K562 (cell line): ENCODE results near the gene TMEM116. TPM values are rescaled to one million over a fixed set of nuclear protein-coding genes. Genes with fewer than 3 reads are reported as not detected.

Experiments
- ATF1 ChIP-seq, 2 experiments: fragments of 450-650 bp in 1 of 2; IDR thresholded peaks; 2 replicates each; pipeline ENCODE4 v1.6.1; 2016; ENCODE audit warnings: missing compliant biosample characterization in 1 of 2, missing genetic modification characterization in 1 of 2
- ILF3 ChIP-seq: fragments of 450-650 bp; IDR thresholded peaks from 2 replicates; pipeline ENCODE4 v1.6.1; 2018; ENCODE audit warnings: antibody characterized with exemption, mild to moderate bottlenecking, moderate library complexity, borderline replicate concordance
- MGA ChIP-seq: fragments of 450-650 bp; IDR thresholded peaks from 2 replicates; pipeline ENCODE4 v1.6.1; 2016; ENCODE audit warnings: mild to moderate bottlenecking, moderate library complexity
- NCOA2 ChIP-seq, 2 experiments: fragments of 450-650 bp; IDR thresholded peaks; 2 replicates each; pipeline ENCODE4 v1.6.1; 2018; ENCODE audit warnings: mild to moderate bottlenecking in 2 of 2, moderate library complexity in 1 of 2; ENCODE audit not compliant: partially characterized antibody in 2 of 2
- PREB ChIP-seq: sonication (generic); formaldehyde crosslinking; IDR thresholded peaks from 2 replicates; pipeline ENCODE4 v1.8.1; 2023; ENCODE audit warnings: mild to moderate bottlenecking, missing genetic modification reagents
- SRSF1 ChIP-seq: fragments of 200-400 bp; formaldehyde crosslinking; IDR thresholded peaks from 2 replicates; pipeline ENCODE4 v1.6.1; 2017; ENCODE audit warnings: mild to moderate bottlenecking, low read depth, low read length, moderate library complexity
- ZNF3 ChIP-seq: fragments of 250-450 bp; sonication (Bioruptor Pico); IDR thresholded peaks from 2 replicates; pipeline ENCODE4 v1.5.0; 2021; ENCODE audit warnings: mild to moderate bottlenecking, moderate library complexity
- polyA plus RNA-seq, 8 experiments: library from polyadenylated mRNA; depleted of rRNA in 4 of 8; stranded (reverse) in 5 of 8; unstranded in 3 of 8; fragments of >200 nt; fragmentation: Nextera tagmentation in 2 of 8; fragmentation: Illumina TruSeq in 1 of 8; extraction: Ambion mirVana in 2 of 8; extraction: Trizol in 1 of 8; gene quantifications; 2 replicates each; pipeline versions ENCODE4 v1.2.1 to v1.2.3, GENCODE V29; 2011 to 2014; ENCODE audit warnings: inconsistent platforms in 1 of 8, missing spikeins in 1 of 8
- total RNA-seq, 7 experiments: library from RNA; depleted of rRNA in 6 of 7; stranded (reverse); fragments of >200 nt in 6 of 7; fragmentation: Illumina TruSeq in 2 of 7; extraction: Trizol in 2 of 7; gene quantifications; 2 replicates each; pipeline versions ENCODE4 v1.2.1 to v1.2.3, GENCODE V29; 2011 to 2021; ENCODE audit warnings: low replicate concordance in 1 of 7

Gene TMEM116
- total and polyA plus RNA-seq, 9 of the 15 experiments (the other 6 are each of a cell fraction or from before 2014, with no cell fraction given) = 5.2 to 78.6 (median 13.9) TPM

- TF ChIP-seq ATF1 (CRISPR knock-in tag; IDR thresholded peaks at IDR 0.05) = no peak
- TF ChIP-seq ATF1 (tag; IDR thresholded peaks at IDR 0.05) = peak; percentile 56
- TF ChIP-seq SRSF1 = no peak
- no peak for TF ChIP-seq PREB (CRISPR knock-in tag)
- peak; percentile 99 for TF ChIP-seq MGA
- TF ChIP-seq ILF3 = no peak; the same call in 1 of the 2 replicates
- no peak for TF ChIP-seq ZNF3 (CRISPR knock-in tag)
- TF ChIP-seq NCOA2 (IDR thresholded peaks at IDR 0.05; ENCODE audit: partially characterized antibody in 2 of 2) = no peak
These were observed at the start of gene TMEM116, which contains the start of gene ERP29 (continued) for GRCh38 chr12:112012775-112013600.
